ENCODE data around the gene ALDH2. TPM values are rescaled to one million over a fixed set of nuclear protein-coding genes. Genes with fewer than 3 reads are reported as not detected.

The ALDH2 gene
- total and polyA plus RNA-seq, 5 donors, result 284 to 423 (median 337) TPM

- 28% methylated on average over 17 of the region's 17 CpGs for WGBS
Measured at GRCh38 chr12:111773801-111774551, 7.2 kb downstream of the ALDH2 start.

GRCh38 chr12:111775205-111776193 is 8.8 kb downstream of the ALDH2 start:
- ATAC-seq, result peak; percentile 86
- Histone ChIP-seq H3K4me1 (ENCODE audit: control insufficient read depth, insufficient read depth, low read length) (peaks cover 28% of the 10 kb centered on the region), H3K4me3 (ENCODE audit: low read length) (no peak overlapping the region)

More at GRCh38 chr12:111773801-111774551, 7.2 kb downstream of the ALDH2 start:
- no peaks in the 10 kb centered on the region for H3K27me3 ChIP-seq (ENCODE audit: control insufficient read depth, insufficient read depth)
- no peak overlapping the region for H3K4me3 ChIP-seq (ENCODE audit: low read length)
- peaks cover 28% of the 10 kb centered on the region for H3K4me1 ChIP-seq (ENCODE audit: control insufficient read depth, insufficient read depth, low read length)
- peak; percentile 65 to 72 for ATAC-seq
- no peaks in the 10 kb centered on the region for H3K9me3 ChIP-seq (ENCODE audit: control insufficient read depth, low read length)
- intact Hi-C loops (cut with DNase I), result no loop called here
- peak; percentile 85 to 93 (median 89) for DNase-seq
- H3K27ac ChIP-seq (ENCODE audit: low read length), result peak overlapping the region; percentile 97

GRCh38 chr12:111776836-111777344 is 10.2 kb downstream of the ALDH2 start:
- no peak overlapping the region for H3K4me3 ChIP-seq (ENCODE audit: low read length)
- peaks cover 28% of the 10 kb centered on the region for H3K4me1 ChIP-seq (ENCODE audit: control insufficient read depth, insufficient read depth, low read length)
- peak overlapping the region; percentile 39 for H3K27ac ChIP-seq (ENCODE audit: low read length)
- H3K9me3 ChIP-seq (ENCODE audit: control insufficient read depth, low read length), result no peaks in the 10 kb centered on the region
- 69% methylated on average over 3 of the region's 3 CpGs for WGBS
- intact Hi-C loops (cut with DNase I), result no loop called here
- DNase-seq (no peak), ATAC-seq (no peak)
- H3K27me3 ChIP-seq (ENCODE audit: control insufficient read depth, insufficient read depth), result no peaks in the 10 kb centered on the region

More at GRCh38 chr12:111775205-111776193, 8.8 kb downstream of the ALDH2 start:
- Histone ChIP-seq H3K27ac (ENCODE audit: low read length) (peak overlapping the region; percentile 97), H3K27me3 (ENCODE audit: control insufficient read depth, insufficient read depth) (no peaks in the 10 kb centered on the region), H3K9me3 (ENCODE audit: control insufficient read depth, low read length) (no peaks in the 10 kb centered on the region)
- 7% methylated on average over 15 of the region's 15 CpGs for WGBS
- intact Hi-C loops (cut with DNase I), result no loop called here
- peak; percentile 88 to 96 (median 90) for DNase-seq

GRCh38 chr12:111777345-111778045 is 10.8 kb downstream of the ALDH2 start:
- DNase-seq (peak in 2 of 3 donors; percentile 68 to 71), ATAC-seq (peak; percentile 8 to 55)
- Histone ChIP-seq H3K4me3 (ENCODE audit: low read length) (no peak overlapping the region), H3K27me3 (ENCODE audit: control insufficient read depth, insufficient read depth) (no peaks in the 10 kb centered on the region), H3K27ac (ENCODE audit: low read length) (peak overlapping the region; percentile 39), H3K9me3 (ENCODE audit: control insufficient read depth, low read length) (no peaks in the 10 kb centered on the region), H3K4me1 (ENCODE audit: control insufficient read depth, insufficient read depth, low read length) (peaks cover 28% of the 10 kb centered on the region)
- WGBS, result 78% methylated on average over 16 of the region's 16 CpGs
- intact Hi-C loops (cut with DNase I), result no loop called here

GRCh38 chr12:111780166-111780565 is 13.4 kb downstream of the ALDH2 start:
- H3K9me3 ChIP-seq (ENCODE audit: control insufficient read depth, low read length), result no peaks in the 10 kb centered on the region

GRCh38 chr12:111780615-111781014 is 13.9 kb downstream of the ALDH2 start:
- Histone ChIP-seq H3K9me3 (ENCODE audit: control insufficient read depth, low read length) (no peaks in the 10 kb centered on the region), H3K27ac (ENCODE audit: low read length) (no peak overlapping the region), H3K4me3 (ENCODE audit: low read length) (no peak overlapping the region), H3K4me1 (ENCODE audit: control insufficient read depth, insufficient read depth, low read length) (peaks cover 9% of the 10 kb centered on the region), H3K27me3 (ENCODE audit: control insufficient read depth, insufficient read depth) (no peaks in the 10 kb centered on the region)
- DNase-seq (no peak), ATAC-seq (no peak)
- intact Hi-C loops (cut with DNase I), result no loop called here
- WGBS, result 98% methylated on average over 5 of the region's 5 CpGs

More at GRCh38 chr12:111780166-111780565, 13.4 kb downstream of the ALDH2 start:
- Histone ChIP-seq H3K27ac (ENCODE audit: low read length) (no peak overlapping the region), H3K27me3 (ENCODE audit: control insufficient read depth, insufficient read depth) (no peaks in the 10 kb centered on the region), H3K4me3 (ENCODE audit: low read length) (no peak overlapping the region), H3K4me1 (ENCODE audit: control insufficient read depth, insufficient read depth, low read length) (peaks cover 10% of the 10 kb centered on the region)
- WGBS, result 90% methylated on average over 10 of the region's 10 CpGs
- DNase-seq, result no peak
- no peak for ATAC-seq
- intact Hi-C loops (cut with DNase I), result no loop called here

GRCh38 chr12:111781085-111781658 is 14.4 kb downstream of the ALDH2 start:
- H3K4me3 ChIP-seq (ENCODE audit: low read length), result no peak overlapping the region
- no peak overlapping the region for H3K27ac ChIP-seq (ENCODE audit: low read length)
- no peak for DNase-seq
- no peak for ATAC-seq
- H3K9me3 ChIP-seq (ENCODE audit: control insufficient read depth, low read length), result no peaks in the 10 kb centered on the region
- intact Hi-C loops (cut with DNase I), result no loop called here
- H3K27me3 ChIP-seq (ENCODE audit: control insufficient read depth, insufficient read depth), result no peaks in the 10 kb centered on the region
- H3K4me1 ChIP-seq (ENCODE audit: control insufficient read depth, insufficient read depth, low read length), result peaks cover 8% of the 10 kb centered on the region
- 92% methylated on average over 2 of the region's 2 CpGs for WGBS

- H3K27me3 ChIP-seq (ENCODE audit: control insufficient read depth, insufficient read depth), result no peaks in the 10 kb centered on the region
- no peaks in the 10 kb centered on the region for H3K4me1 ChIP-seq (ENCODE audit: control insufficient read depth, insufficient read depth, low read length)
- 95% methylated on average over 17 of the region's 17 CpGs for WGBS
- intact Hi-C loops (cut with DNase I), result no loop called here
- H3K9me3 ChIP-seq (ENCODE audit: control insufficient read depth, low read length), result no peaks in the 10 kb centered on the region
- ATAC-seq, result no peak
- H3K4me3 ChIP-seq (ENCODE audit: low read length), result no peak overlapping the region
- no peak overlapping the region for H3K27ac ChIP-seq (ENCODE audit: low read length)
- DNase-seq, result no peak
Measured at GRCh38 chr12:111783046-111783445, 16.3 kb downstream of the ALDH2 start.

GRCh38 chr12:111784953-111785352 is 18.2 kb downstream of the ALDH2 start:
- DNase-seq (no peak), ATAC-seq (no peak)
- no peaks in the 10 kb centered on the region for H3K4me1 ChIP-seq (ENCODE audit: control insufficient read depth, insufficient read depth, low read length)
- WGBS, result 93% methylated on average over 4 of the region's 4 CpGs
- no peak overlapping the region for H3K4me3 ChIP-seq (ENCODE audit: low read length)
- H3K9me3 ChIP-seq (ENCODE audit: control insufficient read depth, low read length), result no peaks in the 10 kb centered on the region
- intact Hi-C loops (cut with DNase I), result no loop called here
- no peaks in the 10 kb centered on the region for H3K27me3 ChIP-seq (ENCODE audit: control insufficient read depth, insufficient read depth)
- H3K27ac ChIP-seq (ENCODE audit: low read length), result no peak overlapping the region

- Histone ChIP-seq H3K4me1 (ENCODE audit: control insufficient read depth, insufficient read depth, low read length) (no peaks in the 10 kb centered on the region), H3K27me3 (ENCODE audit: control insufficient read depth, insufficient read depth) (no peaks in the 10 kb centered on the region), H3K27ac (ENCODE audit: low read length) (no peak overlapping the region), H3K4me3 (ENCODE audit: low read length) (no peak overlapping the region), H3K9me3 (ENCODE audit: control insufficient read depth, low read length) (no peaks in the 10 kb centered on the region)
- 78% methylated on average over 2 of the region's 2 CpGs for WGBS
- intact Hi-C loops (cut with DNase I), result no loop called here
- ATAC-seq (no peak), DNase-seq (no peak)
Measured at GRCh38 chr12:111785651-111786050, 18.9 kb downstream of the ALDH2 start.
